ENCODE measurements around the gene VOPP1. TPM values are rescaled to one million over a fixed set of nuclear protein-coding genes. Genes with fewer than 3 reads are reported as not detected.

Gene VOPP1
- total and polyA plus RNA-seq, 2 donors (not counting 1 experiment from before 2014, with no cell fraction given) = 52.1 to 70.7 TPM

DNA sequence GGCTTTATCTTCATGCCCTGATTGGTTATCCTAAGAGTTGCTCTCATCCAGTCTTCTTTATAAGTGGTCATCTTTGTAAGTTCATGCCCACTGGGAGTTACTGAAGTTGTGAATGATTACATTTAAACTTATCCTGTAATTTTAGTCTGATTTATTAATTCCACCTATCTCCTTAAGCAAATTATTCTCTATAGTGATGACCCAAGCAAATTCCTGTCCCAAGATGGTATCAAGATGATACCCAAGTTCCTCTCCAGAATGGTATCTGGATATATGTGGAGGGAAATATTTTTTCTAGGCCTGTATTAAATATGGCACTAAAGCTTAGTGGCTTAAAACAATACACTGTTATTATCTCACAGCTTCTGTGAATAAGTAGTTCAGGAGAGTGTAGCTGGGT, 22.6 kb upstream of the VOPP1 start:
- no peaks in the 10 kb centered on the region for H4K20me1 ChIP-seq (ENCODE audit: control insufficient read depth, extremely low read depth, insufficient read depth, low read length)

DNA sequence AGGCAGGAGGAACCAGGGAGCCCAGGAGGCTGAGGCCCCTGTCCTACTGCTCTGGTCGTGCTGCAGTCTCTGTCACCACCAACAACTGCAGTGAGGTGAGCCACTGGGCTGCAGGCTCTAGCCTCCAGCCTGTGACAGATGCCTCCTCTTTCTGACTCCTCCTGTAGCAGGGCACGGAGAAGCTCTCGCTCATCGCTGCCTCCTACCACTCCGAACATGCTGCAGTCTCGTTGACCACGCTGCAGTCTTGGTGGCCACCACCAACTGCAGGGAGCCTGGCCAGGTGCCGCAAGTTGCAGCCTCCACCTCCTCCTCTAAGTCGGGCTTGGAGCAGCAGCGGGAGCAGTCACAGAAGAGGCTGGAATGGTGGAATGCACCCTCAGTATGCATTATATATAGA, 22.1 kb upstream of the VOPP1 start:
- Histone ChIP-seq H3K79me2 (ENCODE audit: control insufficient read depth, insufficient read depth, low read length) (no peaks in the 10 kb centered on the region), H3K9me3 (ENCODE audit: control insufficient read depth, insufficient read depth, low read depth, low read length) (no peaks in the 10 kb centered on the region), H2AFZ (ENCODE audit: low read length) (no peak overlapping the region), H3K9ac (ENCODE audit: insufficient read depth, low read length) (no peak overlapping the region), H3K4me2 (ENCODE audit: extremely low read depth, insufficient read depth, low read length) (no peak overlapping the region), H3K27me3 (ENCODE audit: control insufficient read depth, insufficient read depth, low read length) (no peaks in the 10 kb centered on the region), H4K20me1 (ENCODE audit: control insufficient read depth, extremely low read depth, insufficient read depth, low read length) (no peaks in the 10 kb centered on the region), H3K36me3 (ENCODE audit: control insufficient read depth, insufficient read depth, low read length) (no peaks in the 10 kb centered on the region), H3K4me1 (ENCODE audit: control insufficient read depth, extremely low read depth, insufficient read depth, low read length) (peaks cover 6% of the 10 kb centered on the region), H3K4me3 (replicated peaks in 1 of 4; ENCODE audit: control extremely low read depth in 1 of 4, insufficient read depth in 1 of 4, low read depth in 3 of 4, low read length in 4 of 4) (no peak overlapping the region), H3K27ac (ENCODE audit: insufficient read depth, low read length) (no peak overlapping the region)
- DNase-seq (ENCODE audit: low read depth in 2 of 2) = no peak
- no peak for TF ChIP-seq EZH2 (IDR thresholded peaks at IDR 0.05; ENCODE audit: low read length, missing control alignments)
- TF ChIP-seq CTCF (conservative IDR thresholded peaks at IDR 0.05 in 1 of 2, IDR thresholded peaks at IDR 0.05 in 1 of 2; ENCODE audit: low read depth in 1 of 2, low read length in 2 of 2) = no peak

More for the DNA sequence above, 22.6 kb upstream of the VOPP1 start:
- Histone ChIP-seq H3K79me2 (ENCODE audit: control insufficient read depth, insufficient read depth, low read length) (no peaks in the 10 kb centered on the region), H2AFZ (ENCODE audit: low read length) (no peak overlapping the region), H3K4me1 (ENCODE audit: control insufficient read depth, extremely low read depth, insufficient read depth, low read length) (peaks cover 6% of the 10 kb centered on the region), H3K27ac (ENCODE audit: insufficient read depth, low read length) (no peak overlapping the region), H3K4me3 (replicated peaks in 1 of 4; ENCODE audit: control extremely low read depth in 1 of 4, insufficient read depth in 1 of 4, low read depth in 3 of 4, low read length in 4 of 4) (no peak overlapping the region), H3K9ac (ENCODE audit: insufficient read depth, low read length) (no peak overlapping the region), H3K4me2 (ENCODE audit: extremely low read depth, insufficient read depth, low read length) (no peak overlapping the region), H3K36me3 (ENCODE audit: control insufficient read depth, insufficient read depth, low read length) (no peaks in the 10 kb centered on the region), H3K27me3 (ENCODE audit: control insufficient read depth, insufficient read depth, low read length) (no peaks in the 10 kb centered on the region), H3K9me3 (ENCODE audit: control insufficient read depth, insufficient read depth, low read depth, low read length) (no peaks in the 10 kb centered on the region)
- DNase-seq (ENCODE audit: low read depth in 2 of 2) = no peak
- TF ChIP-seq EZH2 (IDR thresholded peaks at IDR 0.05; ENCODE audit: low read length, missing control alignments) (no peak), CTCF (conservative IDR thresholded peaks at IDR 0.05 in 1 of 2, IDR thresholded peaks at IDR 0.05 in 1 of 2; ENCODE audit: low read depth in 1 of 2, low read length in 2 of 2) (no peak)

GRCh38 chr7:55593515-55594318, 21.4 kb upstream of the VOPP1 start:
- H3K4me1 ChIP-seq (ENCODE audit: control insufficient read depth, extremely low read depth, insufficient read depth, low read length) = peaks cover 6% of the 10 kb centered on the region
- no peak overlapping the region for H3K4me2 ChIP-seq (ENCODE audit: extremely low read depth, insufficient read depth, low read length)
- peak; percentile 31 to 58 for DNase-seq (ENCODE audit: low read depth in 2 of 2)
- H3K9me3 ChIP-seq (ENCODE audit: control insufficient read depth, insufficient read depth, low read depth, low read length) = no peaks in the 10 kb centered on the region
- H3K27ac ChIP-seq (ENCODE audit: insufficient read depth, low read length) = no peak overlapping the region
- H3K27me3 ChIP-seq (ENCODE audit: control insufficient read depth, insufficient read depth, low read length) = no peaks in the 10 kb centered on the region
- no peak overlapping the region for H2AFZ ChIP-seq (ENCODE audit: low read length)
- no peak overlapping the region for H3K9ac ChIP-seq (ENCODE audit: insufficient read depth, low read length)
- no peak overlapping the region for H3K4me3 ChIP-seq (replicated peaks in 1 of 4; ENCODE audit: control extremely low read depth in 1 of 4, insufficient read depth in 1 of 4, low read depth in 3 of 4, low read length in 4 of 4)
- H4K20me1 ChIP-seq (ENCODE audit: control insufficient read depth, extremely low read depth, insufficient read depth, low read length) = no peaks in the 10 kb centered on the region
- no peaks in the 10 kb centered on the region for H3K79me2 ChIP-seq (ENCODE audit: control insufficient read depth, insufficient read depth, low read length)
- H3K36me3 ChIP-seq (ENCODE audit: control insufficient read depth, insufficient read depth, low read length) = no peaks in the 10 kb centered on the region
- TF ChIP-seq CTCF (conservative IDR thresholded peaks at IDR 0.05 in 1 of 2, IDR thresholded peaks at IDR 0.05 in 1 of 2; ENCODE audit: low read depth in 1 of 2, low read length in 2 of 2) (peak; percentile 45 to 67), EZH2 (IDR thresholded peaks at IDR 0.05; ENCODE audit: low read length, missing control alignments) (no peak)
